Mesothelial cell of epicardium (in vitro differentiated cells): ENCODE results near the gene DOCK4. TPM values are rescaled to one million over a fixed set of nuclear protein-coding genes. Genes with fewer than 3 reads are reported as not detected.

Experiments used
- DNase-seq, 2 experiments: peaks; one replicate each; pipeline ENCODE4 v3.0.0; 2021; ENCODE audit warnings: low spot score in 2 of 2; ENCODE audit not compliant: unreplicated experiment in 2 of 2
- H3K27ac Mint-ChIP-seq: 2 replicates; pipeline ENCODE4 v1.8.0; 2021; ENCODE audit warnings: mixed read lengths
- H3K27me3 Mint-ChIP-seq: 2 replicates; pipeline ENCODE4 v1.8.0; 2021; ENCODE audit warnings: low read depth, mixed read lengths
- H3K36me3 Mint-ChIP-seq: 2 replicates; pipeline ENCODE4 v1.8.0; 2021; ENCODE audit warnings: mixed read lengths
- H3K4me1 Mint-ChIP-seq: 2 replicates; pipeline ENCODE4 v1.8.0; 2021; ENCODE audit warnings: mixed read lengths
- H3K4me3 Mint-ChIP-seq: 2 replicates; pipeline ENCODE4 v1.8.0; 2021; ENCODE audit warnings: mild to moderate bottlenecking, moderate library complexity, mixed read lengths
- H3K9me3 Mint-ChIP-seq: 2 replicates; pipeline ENCODE4 v1.8.0; 2021; ENCODE audit warnings: mixed read lengths
- CTCF ChIP-seq: fragments of 200-600 bp; sonication (generic); IDR thresholded peaks from one replicate; pipeline ENCODE4 v1.5.0; 2021; ENCODE audit warnings: antibody characterized with exemption; ENCODE audit not compliant: unreplicated experiment
- total RNA-seq: library from RNA; stranded (reverse); gene quantifications from 3 replicates; pipeline ENCODE4 v1.2.1, GENCODE V29; 2021

The DOCK4 gene
- total RNA-seq, 1 donor from 2014 or later, result 27.7 TPM

GRCh38 chr7:111718886-111719285 lies 487.3 kb downstream of the DOCK4 start:
- peaks cover 38% of the 10 kb centered on the region for H3K9me3 Mint-ChIP-seq
- no peaks in the 10 kb centered on the region for H3K4me1 Mint-ChIP-seq
- no peak for DNase-seq
- H3K27me3 Mint-ChIP-seq, result no peaks in the 10 kb centered on the region
- no peak overlapping the region for H3K27ac Mint-ChIP-seq
- no peak overlapping the region for H3K4me3 Mint-ChIP-seq
- no peak for TF ChIP-seq CTCF
- peaks cover 12% of the 10 kb centered on the region for H3K36me3 Mint-ChIP-seq

GRCh38 chr7:111711426-111712065 lies 494.7 kb downstream of the DOCK4 start:
- Mint-ChIP-seq H3K27me3 (no peaks in the 10 kb centered on the region), H3K4me1 (no peaks in the 10 kb centered on the region), H3K9me3 (peaks cover 3% of the 10 kb centered on the region), H3K27ac (no peak overlapping the region), H3K36me3 (no peaks in the 10 kb centered on the region), H3K4me3 (no peak overlapping the region)
- no peak for DNase-seq
- no peak for TF ChIP-seq CTCF

GRCh38 chr7:111710839-111711380 lies 495.3 kb downstream of the DOCK4 start:
- H3K9me3 Mint-ChIP-seq, result no peaks in the 10 kb centered on the region
- H3K27ac Mint-ChIP-seq, result no peak overlapping the region
- H3K4me3 Mint-ChIP-seq, result no peak overlapping the region
- no peaks in the 10 kb centered on the region for H3K36me3 Mint-ChIP-seq
- H3K27me3 Mint-ChIP-seq, result no peaks in the 10 kb centered on the region
- DNase-seq, result no peak
- H3K4me1 Mint-ChIP-seq, result no peaks in the 10 kb centered on the region
- no peak for TF ChIP-seq CTCF

GRCh38 chr7:111708072-111708471 lies 498.1 kb downstream of the DOCK4 start:
- Mint-ChIP-seq H3K4me3 (no peak overlapping the region), H3K36me3 (no peaks in the 10 kb centered on the region), H3K4me1 (no peaks in the 10 kb centered on the region), H3K27ac (no peak overlapping the region), H3K27me3 (peaks cover 3% of the 10 kb centered on the region), H3K9me3 (peaks cover 15% of the 10 kb centered on the region)
- no peak for DNase-seq
- TF ChIP-seq CTCF, result no peak

- Mint-ChIP-seq H3K4me3 (no peak overlapping the region), H3K27ac (no peak overlapping the region), H3K27me3 (peaks cover 12% of the 10 kb centered on the region), H3K36me3 (no peaks in the 10 kb centered on the region), H3K4me1 (no peaks in the 10 kb centered on the region), H3K9me3 (peaks cover 23% of the 10 kb centered on the region)
- DNase-seq, result no peak
- TF ChIP-seq CTCF, result no peak
Measured at GRCh38 chr7:111705807-111706206, 500.4 kb downstream of the DOCK4 start.
